OCI-LY1 (cell line): ENCODE measurements around the gene PSMD7.

Source experiments
- H2AFZ ChIP-seq: fragments of 200-600 bp; sonication (generic), shearing (Covaris generic); 2 replicates; pipeline ENCODE4 v1.6.0; 2014; ENCODE audit warnings: antibody characterized with exemption, mild to moderate bottlenecking, low read length
- H3F3A ChIP-seq: fragments of 200-600 bp; sonication (generic), shearing (Covaris generic); 2 replicates; pipeline ENCODE4 v1.6.0; 2014; ENCODE audit warnings: mild to moderate bottlenecking, antibody characterized with exemption, low read length, moderate library complexity; ENCODE audit not compliant: insufficient read depth
- H3K27ac ChIP-seq: fragments of 200-600 bp; sonication (generic); 2 replicates; pipeline ENCODE4 v1.5.1; 2014; ENCODE audit warnings: low read length, mixed run types, mild to moderate bottlenecking, low read depth; ENCODE audit not compliant: poor library complexity, severe bottlenecking
- H3K27me3 ChIP-seq: fragments of 200-600 bp; sonication (generic); 2 replicates; pipeline ENCODE4 v1.6.0; 2014; ENCODE audit warnings: antibody characterized with exemption, mild to moderate bottlenecking, low read length, moderate library complexity; ENCODE audit not compliant: insufficient read depth
- H3K36me3 ChIP-seq: fragments of 200-600 bp; sonication (generic); 2 replicates; pipeline ENCODE4 v1.6.1; 2014; ENCODE audit warnings: mild to moderate bottlenecking, antibody characterized with exemption, low read length, moderate library complexity, mixed read lengths; ENCODE audit not compliant: insufficient read depth
- H3K4me1 ChIP-seq: fragments of 200-600 bp; sonication (generic); 2 replicates; pipeline ENCODE4 v1.5.1; 2014; ENCODE audit warnings: mild to moderate bottlenecking, low read length, moderate library complexity; ENCODE audit not compliant: insufficient read depth, severe bottlenecking
- H3K4me2 ChIP-seq: fragments of 200-600 bp; sonication (generic), shearing (Covaris generic); 2 replicates; pipeline ENCODE4 v1.6.1; 2014; ENCODE audit warnings: low read length
- H3K4me3 ChIP-seq: fragments of 200-600 bp; sonication (generic); 2 replicates; pipeline ENCODE4 v1.5.1; 2014; ENCODE audit warnings: low read length, low read depth, mild to moderate bottlenecking, mixed read lengths; ENCODE audit not compliant: poor library complexity, severe bottlenecking
- H3K79me2 ChIP-seq: fragments of 200-600 bp; shearing (Covaris generic); 2 replicates; pipeline ENCODE4 v1.6.1; 2016; ENCODE audit warnings: mixed run types, low read length, mixed read lengths; ENCODE audit not compliant: insufficient read depth
- H3K9ac ChIP-seq: fragments of 200-600 bp; sonication (generic), shearing (Covaris generic); 2 replicates; pipeline ENCODE4 v1.6.1; 2014; ENCODE audit warnings: mild to moderate bottlenecking, low read length, mixed read lengths
- H3K9me2 ChIP-seq: fragments of 200-600 bp; sonication (generic), shearing (Covaris generic); 2 replicates; pipeline ENCODE4 v1.6.1; 2014; ENCODE audit warnings: low read depth, mild to moderate bottlenecking, low read length, mixed read lengths
- H3K9me3 ChIP-seq: fragments of 200-600 bp; shearing (Covaris generic); 2 replicates; pipeline ENCODE4 v1.6.1; 2014; ENCODE audit warnings: low read length, mixed read lengths
- H4K20me1 ChIP-seq: fragments of 200-600 bp; sonication (generic), shearing (Covaris generic); 2 replicates; pipeline ENCODE4 v1.6.0; 2016; ENCODE audit warnings: mild to moderate bottlenecking, low read length; ENCODE audit not compliant: insufficient read depth
- EZH2 ChIP-seq: fragments of 200-600 bp; sonication (generic), shearing (Covaris generic); IDR thresholded peaks from 2 replicates; pipeline ENCODE4 v1.8.0; 2017; ENCODE audit warnings: borderline replicate concordance, mixed run types, mild to moderate bottlenecking, antibody characterized with exemption, low read length, moderate library complexity, mixed read lengths
- TF ChIP-seq, protein P1 (sequence below): fragments of 200-600 bp; sonication (generic), shearing (Covaris generic); IDR thresholded peaks from 2 replicates; pipeline ENCODE4 v1.5.1; 2017; ENCODE audit warnings: mild to moderate bottlenecking, antibody characterized with exemption, low read length, moderate library complexity, mixed read lengths

Gene PSMD7

GRCh38 chr16:74302341-74302740 is 5.7 kb downstream of the PSMD7 start:
- no peak overlapping the region for H2AFZ ChIP-seq
- no peaks in the 10 kb centered on the region for H4K20me1 ChIP-seq
- 0 out of 2 replicates have a peak, but pooled peaks cover 5% of the 10 kb centered on the region for H3F3A ChIP-seq
- no peaks in the 10 kb centered on the region for H3K27me3 ChIP-seq
- peaks cover 22% of the 10 kb centered on the region for H3K4me1 ChIP-seq
- no peaks in the 10 kb centered on the region for H3K9me2 ChIP-seq
- no peak overlapping the region for H3K4me3 ChIP-seq
- peaks cover 18% of the 10 kb centered on the region for H3K79me2 ChIP-seq
- TF ChIP-seq, protein P1, sequence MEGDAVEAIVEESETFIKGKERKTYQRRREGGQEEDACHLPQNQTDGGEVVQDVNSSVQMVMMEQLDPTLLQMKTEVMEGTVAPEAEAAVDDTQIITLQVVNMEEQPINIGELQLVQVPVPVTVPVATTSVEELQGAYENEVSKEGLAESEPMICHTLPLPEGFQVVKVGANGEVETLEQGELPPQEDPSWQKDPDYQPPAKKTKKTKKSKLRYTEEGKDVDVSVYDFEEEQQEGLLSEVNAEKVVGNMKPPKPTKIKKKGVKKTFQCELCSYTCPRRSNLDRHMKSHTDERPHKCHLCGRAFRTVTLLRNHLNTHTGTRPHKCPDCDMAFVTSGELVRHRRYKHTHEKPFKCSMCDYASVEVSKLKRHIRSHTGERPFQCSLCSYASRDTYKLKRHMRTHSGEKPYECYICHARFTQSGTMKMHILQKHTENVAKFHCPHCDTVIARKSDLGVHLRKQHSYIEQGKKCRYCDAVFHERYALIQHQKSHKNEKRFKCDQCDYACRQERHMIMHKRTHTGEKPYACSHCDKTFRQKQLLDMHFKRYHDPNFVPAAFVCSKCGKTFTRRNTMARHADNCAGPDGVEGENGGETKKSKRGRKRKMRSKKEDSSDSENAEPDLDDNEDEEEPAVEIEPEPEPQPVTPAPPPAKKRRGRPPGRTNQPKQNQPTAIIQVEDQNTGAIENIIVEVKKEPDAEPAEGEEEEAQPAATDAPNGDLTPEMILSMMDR: no peak
- TF ChIP-seq EZH2: no peak
- H3K9ac ChIP-seq: no peak overlapping the region
- H3K4me2 ChIP-seq: no peak overlapping the region
- H3K36me3 ChIP-seq: peaks cover 95% of the 10 kb centered on the region
- no peak overlapping the region for H3K27ac ChIP-seq
- H3K9me3 ChIP-seq: no peaks in the 10 kb centered on the region

DNA sequence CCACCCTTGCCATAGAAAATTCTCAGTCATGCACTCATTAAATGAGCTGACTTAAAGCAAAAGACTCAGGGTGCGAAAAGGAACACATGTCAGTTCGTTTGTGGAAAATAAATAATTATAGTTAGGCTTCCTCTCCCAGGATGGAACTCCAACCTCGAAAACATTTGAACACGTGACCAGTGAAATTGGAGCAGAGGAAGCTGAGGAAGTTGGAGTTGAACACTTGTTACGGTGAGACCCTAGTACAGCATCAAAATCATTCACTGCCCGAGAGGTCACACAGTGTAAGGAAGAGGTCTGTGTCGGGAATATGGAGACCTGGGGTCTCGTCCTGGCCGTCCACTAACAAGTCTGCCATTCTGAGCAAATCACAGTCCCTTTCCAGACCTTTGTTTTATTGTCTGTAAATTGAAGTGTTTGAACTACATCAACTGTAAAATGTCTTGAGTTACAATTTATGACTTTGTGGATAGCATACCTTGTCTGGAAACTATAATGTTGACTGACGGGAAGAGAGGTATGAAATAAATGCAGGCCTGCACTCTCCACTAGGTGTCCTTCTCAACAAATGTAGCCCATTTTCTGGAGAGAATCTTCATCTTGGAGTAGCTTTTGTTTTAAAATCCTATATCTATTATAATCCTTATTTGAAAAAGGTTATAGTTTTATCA is 7.7 kb downstream of the PSMD7 start:
- Histone ChIP-seq H3K27me3 (no peaks in the 10 kb centered on the region), H2AFZ (no peak overlapping the region), H3K79me2 (0 out of 2 replicates have a peak, but pooled peaks cover 1% of the 10 kb centered on the region), H3F3A (peaks cover 10% of the 10 kb centered on the region; the same call in 1 of the 2 replicates), H3K4me3 (no peak overlapping the region), H3K27ac (no peak overlapping the region), H3K9me3 (no peaks in the 10 kb centered on the region), H3K9ac (no peak overlapping the region), H3K9me2 (no peaks in the 10 kb centered on the region), H3K4me2 (no peak overlapping the region), H3K4me1 (peaks cover 3% of the 10 kb centered on the region), H4K20me1 (no peaks in the 10 kb centered on the region), H3K36me3 (peaks cover 89% of the 10 kb centered on the region)
- TF ChIP-seq EZH2: no peak
- TF ChIP-seq, protein P1: peak; percentile 47; the same call in 1 of the 2 replicates

- Histone ChIP-seq H3K4me1 (no peaks in the 10 kb centered on the region), H4K20me1 (no peaks in the 10 kb centered on the region), H3K36me3 (peaks cover 84% of the 10 kb centered on the region), H3F3A (peaks cover 10% of the 10 kb centered on the region; the same call in 1 of the 2 replicates), H3K4me3 (no peak overlapping the region), H3K27ac (no peak overlapping the region), H2AFZ (no peak overlapping the region), H3K9me2 (no peaks in the 10 kb centered on the region), H3K9ac (no peak overlapping the region), H3K9me3 (no peaks in the 10 kb centered on the region), H3K27me3 (no peaks in the 10 kb centered on the region), H3K4me2 (no peak overlapping the region), H3K79me2 (no peaks in the 10 kb centered on the region)
- TF ChIP-seq, protein P1: no peak
- TF ChIP-seq EZH2: no peak
Measured at GRCh38 chr16:74304835-74305176, 8.2 kb downstream of the PSMD7 start.
